Prostate gland (tissue), 2 donors: ENCODE results near the gene BCL2L1. TPM values are rescaled to one million over a fixed set of nuclear protein-coding genes. Genes with fewer than 3 reads are reported as not detected.

Source experiments
- DNase-seq: peaks from one replicate; pipeline ENCODE4 v3.0.0-alpha.2; 2019; ENCODE audit warnings: low spot score
- H3K27ac ChIP-seq, 2 donors: fragments of 200-600 bp; sonication (generic); 2 replicates each; pipeline ENCODE4 v1.5.1; 2017 to 2019
- H3K27me3 ChIP-seq: fragments of 200-600 bp; sonication (generic); replicated peaks from 2 replicates; pipeline ENCODE4 v1.5.1; 2019; ENCODE audit not compliant: insufficient read depth
- H3K36me3 ChIP-seq, 2 donors: fragments of 200-600 bp; sonication (generic); 1 replicate in 1 of 2; 2 replicates in 1 of 2; pipeline versions ENCODE4 v1.5.1 to v1.8.1; 2017 to 2019
- H3K4me1 ChIP-seq: fragments of 200-600 bp; sonication (generic); replicated peaks from 2 replicates; pipeline ENCODE4 v1.5.1; 2019
- H3K4me3 ChIP-seq, 2 donors: fragments of 200-600 bp; sonication (generic); 2 replicates each; pipeline ENCODE4 v1.5.1; 2017 to 2019
- H3K9me3 ChIP-seq: fragments of 200-600 bp; sonication (generic); 2 replicates; pipeline ENCODE4 v1.5.1; 2017
- POLR2A ChIP-seq: fragments of 450-650 bp; IDR thresholded peaks from one replicate; pipeline ENCODE4 v1.6.1; 2016; ENCODE audit warnings: antibody characterized with exemption, mild to moderate bottlenecking
- POLR2AphosphoS5 ChIP-seq: sonication (generic); formaldehyde crosslinking; IDR thresholded peaks from one replicate; pipeline ENCODE4 v1.6.1; 2017; ENCODE audit warnings: antibody characterized with exemption
- whole genome bisulfite sequencing: methylation state at CpG from one replicate; pipeline ENCODE4 v1.1.5; 2018; 5-methylcytosine and 5-hydroxymethylcytosine counted together
- intact Hi-C: fragments of 100-400 bp; cut with DNase I; formaldehyde crosslinking; loops from one replicate; pipeline ENCODE4 v1.14.2; 2022
- total RNA-seq, 2 donors: library from RNA; depleted of rRNA; stranded (reverse); fragments of >200 nt; gene quantifications; one replicate each; pipeline ENCODE4 v1.1.0, GENCODE V29; 2016
- TF ChIP-seq, protein P1 (sequence below), 4 experiments: fragments of 200-600 bp in 2 of 4; fragments of 450-650 bp in 2 of 4; sonication (generic) in 2 of 4; IDR thresholded peaks; 1 replicate in 3 of 4; 2 replicates in 1 of 4; pipeline ENCODE4 v1.5.1; 2016 to 2019; ENCODE audit warnings: antibody characterized with exemption in 4 of 4, mild to moderate bottlenecking in 2 of 4, moderate library complexity in 2 of 4

The BCL2L1 gene
- total RNA-seq, 2 donors from 2014 or later: 127 to 155 TPM

DNA sequence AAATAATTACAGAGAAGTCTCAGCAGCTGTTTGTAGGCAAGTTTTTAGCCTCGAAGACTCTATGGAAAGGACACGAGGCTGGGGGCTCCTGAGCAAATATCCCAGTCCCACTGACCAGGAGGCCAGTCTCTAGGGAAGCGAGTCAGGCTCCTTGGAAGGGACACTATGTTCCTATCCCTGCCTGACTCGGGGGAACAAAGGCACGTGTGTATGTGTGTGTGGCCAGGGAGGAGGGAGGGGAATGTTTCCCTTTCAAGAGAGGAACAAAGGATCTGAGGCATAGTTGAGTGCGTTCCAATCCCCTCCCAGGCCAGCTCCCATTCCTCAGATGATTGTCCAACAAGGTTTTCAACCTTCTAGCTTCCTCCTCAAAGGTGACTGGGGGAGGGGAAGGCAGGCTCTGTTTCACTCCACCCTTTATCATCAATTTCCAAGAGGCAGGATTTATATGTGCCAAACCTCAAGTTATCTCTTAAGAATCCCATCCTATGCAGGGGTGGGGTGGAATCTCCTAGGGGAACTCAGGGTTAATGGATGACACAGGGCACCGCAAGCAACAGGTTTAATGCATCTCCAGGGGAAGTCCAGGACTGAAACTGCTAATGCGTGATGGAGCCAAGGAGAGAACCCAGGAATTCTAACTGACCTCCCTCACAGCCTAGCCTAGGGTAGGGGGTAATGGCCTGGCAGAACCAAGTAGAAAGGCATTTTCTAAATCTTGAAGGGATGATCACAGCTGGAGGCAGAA is 9.9 kb downstream of the BCL2L1 start:
- Histone ChIP-seq H3K36me3 (no peaks in the 10 kb centered on the region), H3K9me3 (no peaks in the 10 kb centered on the region), H3K4me1 (peaks cover 39% of the 10 kb centered on the region), H3K4me3 (peak overlapping the region in 1 of 2 donors; percentile 8), H3K27ac (peak overlapping the region; percentile 94 to 96), H3K27me3 (no peaks in the 10 kb centered on the region)
- intact Hi-C loops: loop anchor here (2.0 kb wide), 1 partner anchor 42 kb away; no protein-coding TSS in a partner anchor
- peak; percentile 96 for DNase-seq
- TF ChIP-seq, protein P1, sequence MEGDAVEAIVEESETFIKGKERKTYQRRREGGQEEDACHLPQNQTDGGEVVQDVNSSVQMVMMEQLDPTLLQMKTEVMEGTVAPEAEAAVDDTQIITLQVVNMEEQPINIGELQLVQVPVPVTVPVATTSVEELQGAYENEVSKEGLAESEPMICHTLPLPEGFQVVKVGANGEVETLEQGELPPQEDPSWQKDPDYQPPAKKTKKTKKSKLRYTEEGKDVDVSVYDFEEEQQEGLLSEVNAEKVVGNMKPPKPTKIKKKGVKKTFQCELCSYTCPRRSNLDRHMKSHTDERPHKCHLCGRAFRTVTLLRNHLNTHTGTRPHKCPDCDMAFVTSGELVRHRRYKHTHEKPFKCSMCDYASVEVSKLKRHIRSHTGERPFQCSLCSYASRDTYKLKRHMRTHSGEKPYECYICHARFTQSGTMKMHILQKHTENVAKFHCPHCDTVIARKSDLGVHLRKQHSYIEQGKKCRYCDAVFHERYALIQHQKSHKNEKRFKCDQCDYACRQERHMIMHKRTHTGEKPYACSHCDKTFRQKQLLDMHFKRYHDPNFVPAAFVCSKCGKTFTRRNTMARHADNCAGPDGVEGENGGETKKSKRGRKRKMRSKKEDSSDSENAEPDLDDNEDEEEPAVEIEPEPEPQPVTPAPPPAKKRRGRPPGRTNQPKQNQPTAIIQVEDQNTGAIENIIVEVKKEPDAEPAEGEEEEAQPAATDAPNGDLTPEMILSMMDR (IDR thresholded peaks at IDR 0.05): peak in 1 of 4 experiments; percentile 5
- peak; percentile 99 for TF ChIP-seq POLR2AphosphoS5
- peak; percentile 33 for TF ChIP-seq POLR2A
- WGBS: 14% methylated on average over 8 of the region's 8 CpGs

DNA sequence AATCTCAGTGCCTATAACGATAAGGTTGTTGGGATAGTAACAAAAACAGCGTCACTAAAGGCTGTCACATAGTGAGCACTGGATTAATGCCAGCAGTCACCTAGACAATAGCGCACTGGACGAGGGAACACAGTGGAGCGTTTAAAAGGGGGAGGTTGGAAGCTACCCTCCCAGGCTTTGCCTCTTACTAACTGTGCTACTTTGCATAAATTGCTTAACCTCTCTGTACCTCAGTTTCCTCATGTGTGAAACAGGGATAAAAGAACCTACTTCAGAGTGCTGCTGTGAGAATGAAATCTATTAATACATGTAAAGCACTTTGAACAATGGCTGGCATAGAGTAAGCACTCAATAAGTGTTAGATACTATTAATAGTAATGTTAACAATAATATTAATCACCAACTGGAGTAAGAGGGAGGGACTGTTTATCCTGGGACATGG is 10.5 kb downstream of the BCL2L1 start:
- Histone ChIP-seq H3K9me3 (no peaks in the 10 kb centered on the region), H3K4me1 (peaks cover 39% of the 10 kb centered on the region), H3K27ac (peak overlapping the region; percentile 94 to 96), H3K27me3 (no peaks in the 10 kb centered on the region), H3K4me3 (peak overlapping the region in 1 of 2 donors; percentile 8), H3K36me3 (no peaks in the 10 kb centered on the region)
- intact Hi-C loops: loop anchor here (2.0 kb wide), 1 partner anchor 41 kb away; no protein-coding TSS in a partner anchor
- TF ChIP-seq POLR2A: no peak
- TF ChIP-seq POLR2AphosphoS5: no peak
- TF ChIP-seq, protein P1 (IDR thresholded peaks at IDR 0.05): no peak
- DNase-seq: peak; percentile 71
- WGBS: 11% methylated on average over 5 of the region's 5 CpGs

DNA sequence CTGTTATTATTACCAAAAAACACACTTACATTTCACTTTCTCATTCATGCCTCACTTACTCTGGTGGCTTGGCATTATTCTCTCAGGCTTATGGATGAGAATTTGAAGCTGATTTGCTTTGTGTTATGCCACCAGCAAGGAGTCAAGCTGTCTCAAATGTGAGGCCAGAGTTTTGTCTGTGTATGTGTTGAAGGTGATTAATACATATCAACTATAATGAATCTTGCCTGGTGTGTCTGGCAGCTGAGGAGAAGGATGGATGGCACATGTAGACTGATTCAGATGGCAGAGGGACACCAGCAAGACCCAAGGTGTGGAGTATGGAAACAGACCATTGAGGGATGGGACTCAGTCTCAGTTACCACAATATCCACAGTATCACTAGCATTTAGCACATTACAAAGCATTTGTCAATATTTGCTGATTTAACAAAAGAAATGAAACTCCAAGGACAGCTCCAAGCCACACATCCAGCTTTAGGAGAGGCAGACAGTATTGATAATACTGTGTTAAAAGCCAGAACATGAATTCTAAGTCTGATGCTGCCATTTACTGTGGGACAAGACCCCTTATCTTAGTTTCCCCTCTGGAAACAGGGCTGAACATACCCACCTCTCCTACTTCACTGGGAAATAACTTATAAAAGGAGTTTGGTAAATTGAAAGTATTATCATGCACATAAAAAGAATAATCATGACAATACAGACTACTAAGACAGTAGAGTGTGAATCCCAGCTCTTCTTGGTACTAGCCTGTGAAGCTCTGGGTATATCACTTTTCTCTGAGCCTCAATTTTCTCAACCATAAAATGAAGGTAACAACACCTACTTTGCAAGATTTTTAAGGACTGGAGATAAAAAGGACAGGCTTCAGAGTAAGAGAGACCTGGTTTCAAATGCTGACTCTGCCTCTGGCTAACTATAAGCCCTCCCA is 11.2 kb downstream of the BCL2L1 start:
- intact Hi-C loops: loop anchor here (2.0 kb wide), 1 partner anchor 41 kb away; no protein-coding TSS in a partner anchor
- Histone ChIP-seq H3K4me3 (no peak overlapping the region), H3K27ac (peak overlapping the region; percentile 94 to 96), H3K4me1 (peaks cover 34% of the 10 kb centered on the region), H3K27me3 (no peaks in the 10 kb centered on the region), H3K36me3 (no peaks in the 10 kb centered on the region), H3K9me3 (no peaks in the 10 kb centered on the region)
- no peak for TF ChIP-seq POLR2AphosphoS5
- TF ChIP-seq, protein P1 (IDR thresholded peaks at IDR 0.05): no peak
- no peak for TF ChIP-seq POLR2A
- no peak for DNase-seq

DNA sequence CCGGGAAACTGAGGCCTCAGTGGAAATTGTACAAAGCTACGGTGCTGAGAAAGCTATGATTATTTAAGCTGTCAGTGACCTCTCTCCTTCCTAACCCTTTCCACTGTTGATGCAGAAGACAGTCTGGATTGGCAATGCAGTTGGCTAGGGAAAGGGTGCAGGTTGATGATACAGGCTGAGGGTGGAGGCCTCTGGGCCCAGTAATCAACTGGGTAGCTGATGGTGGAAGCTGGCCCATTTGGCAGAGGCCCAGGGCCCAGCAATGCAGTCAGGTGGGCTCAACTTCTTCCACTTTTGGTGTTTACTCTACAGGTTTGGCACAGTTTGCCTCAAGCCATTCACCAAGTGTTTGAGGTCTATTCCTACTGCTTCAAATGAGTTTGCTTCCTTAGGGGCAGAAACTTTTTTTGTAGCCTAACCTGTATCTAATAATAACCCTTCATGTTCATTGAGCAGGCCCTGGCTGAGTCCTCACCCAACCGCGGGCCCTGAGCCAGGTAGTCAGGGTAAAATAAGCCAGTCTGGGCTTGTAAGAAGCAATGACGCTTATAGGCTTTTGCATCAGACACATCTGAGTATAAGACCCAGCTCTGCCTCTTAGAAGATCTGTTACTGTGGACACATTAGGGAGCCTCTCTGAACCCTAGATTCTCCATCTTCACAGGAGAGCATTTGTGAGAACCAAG is 12.1 kb downstream of the BCL2L1 start:
- 39% methylated on average over 5 of the region's 5 CpGs for WGBS
- Histone ChIP-seq H3K4me3 (no peak overlapping the region), H3K27me3 (no peaks in the 10 kb centered on the region), H3K27ac (peak overlapping the region; percentile 94 to 96), H3K36me3 (no peaks in the 10 kb centered on the region), H3K4me1 (peaks cover 34% of the 10 kb centered on the region), H3K9me3 (no peaks in the 10 kb centered on the region)
- DNase-seq: peak; percentile 86
- intact Hi-C loops: no loop called here
- TF ChIP-seq, protein P1 (IDR thresholded peaks at IDR 0.05): no peak
- TF ChIP-seq POLR2A (peak; percentile 60), POLR2AphosphoS5 (peak; percentile 85)
